Smooth muscle cell of trachea (primary cell): ENCODE results near the gene SMIM17. TPM values are rescaled to one million over a fixed set of nuclear protein-coding genes. Genes with fewer than 3 reads are reported as not detected.

ENCODE experiments used
- total RNA-seq: library from RNA; depleted of rRNA; stranded (reverse); fragments of >200 nt; gene quantifications from 2 replicates; pipeline ENCODE4 v1.2.1, GENCODE V29; 2014

Gene SMIM17
- total RNA-seq, result 0.33 TPM in 1 of 2 replicates, not detected in the other

DNA sequence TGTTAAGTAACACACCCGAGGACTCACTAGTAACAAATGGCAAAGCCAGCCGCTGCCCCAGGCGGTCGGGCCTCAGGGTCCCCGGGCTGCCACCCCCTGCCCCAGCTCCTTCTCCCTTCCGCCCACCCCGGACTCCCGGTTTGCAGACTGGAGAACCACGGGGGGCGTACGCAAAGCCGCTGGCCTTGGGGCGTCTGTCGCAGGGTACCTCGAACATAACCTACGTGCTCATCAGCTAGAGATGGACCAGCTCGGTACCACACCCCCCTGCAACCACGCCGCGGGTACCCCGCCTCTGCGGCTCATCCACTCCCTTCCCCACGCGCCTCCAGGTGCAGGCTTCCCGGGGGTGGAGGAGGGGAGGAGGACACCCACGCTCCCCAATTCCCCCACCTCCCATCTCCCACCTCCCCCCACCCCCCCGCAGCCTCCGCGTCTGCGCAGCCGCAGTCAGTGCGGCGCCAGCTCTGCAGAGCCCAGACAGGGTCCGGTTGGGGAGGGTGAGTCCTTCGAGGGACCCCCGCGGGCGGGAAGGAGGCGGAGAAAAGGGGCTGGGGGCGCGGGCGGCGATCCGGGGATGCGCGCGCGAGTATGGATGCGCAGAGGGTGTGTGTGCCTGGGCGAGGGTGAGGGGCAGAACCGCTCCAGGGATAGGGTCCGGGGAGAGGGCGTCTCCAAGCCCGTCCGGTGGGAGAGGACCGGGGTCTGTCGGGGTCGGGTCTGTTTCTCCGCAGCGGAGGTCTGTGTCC is at the start of gene SMIM17:
Gene SMIM17, plus strand, starts transcription at position 449 of the 749 bp plus-strand sequence. CDS start 2,509 bp downstream, outside the sequence.

DNA sequence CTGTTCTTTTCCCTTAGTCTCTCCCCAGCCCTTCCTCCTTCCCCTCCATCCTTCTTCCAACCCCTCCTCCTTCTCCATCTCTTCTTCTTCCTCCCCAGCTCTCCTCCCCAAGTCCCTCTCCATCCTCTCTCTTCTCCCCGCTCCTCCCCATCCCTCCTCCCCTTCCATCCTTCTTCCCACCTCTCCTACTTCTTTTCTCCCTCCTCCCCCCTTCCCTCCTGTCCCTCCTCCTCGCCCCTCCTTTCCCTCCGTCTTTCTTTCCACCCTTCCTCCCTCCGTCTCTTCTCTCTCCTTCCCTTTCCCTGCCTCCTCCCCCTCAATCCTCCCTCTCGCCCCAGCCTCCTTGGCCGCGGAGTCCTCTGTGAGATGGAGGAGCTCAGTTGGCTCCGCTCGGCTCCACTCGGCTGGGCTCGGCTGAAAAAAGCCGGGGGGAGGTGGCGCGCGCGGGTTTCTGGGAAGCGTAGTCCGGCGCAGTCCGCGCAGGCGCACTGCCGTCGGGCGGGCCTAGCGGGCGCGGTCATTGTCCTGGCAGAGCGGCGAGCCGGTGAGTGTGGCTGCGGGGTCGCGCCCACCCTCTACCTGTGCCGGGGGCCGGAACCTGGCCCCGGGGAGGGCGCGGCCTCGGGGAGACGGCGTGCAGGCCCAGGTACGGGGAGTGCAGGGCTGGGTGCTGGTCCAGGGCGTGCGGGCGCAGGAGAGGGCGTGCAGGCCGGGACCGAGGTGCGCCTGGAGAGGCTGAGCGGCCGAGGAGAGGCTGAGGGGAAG is 48.0 kb upstream of the SMIM17 start, which contains the start of gene ZNF71:
Gene ZNF71, plus strand, starts transcription at position 520 of the 765 bp plus-strand sequence. CDS start 6,257 bp downstream, outside the sequence.

DNA sequence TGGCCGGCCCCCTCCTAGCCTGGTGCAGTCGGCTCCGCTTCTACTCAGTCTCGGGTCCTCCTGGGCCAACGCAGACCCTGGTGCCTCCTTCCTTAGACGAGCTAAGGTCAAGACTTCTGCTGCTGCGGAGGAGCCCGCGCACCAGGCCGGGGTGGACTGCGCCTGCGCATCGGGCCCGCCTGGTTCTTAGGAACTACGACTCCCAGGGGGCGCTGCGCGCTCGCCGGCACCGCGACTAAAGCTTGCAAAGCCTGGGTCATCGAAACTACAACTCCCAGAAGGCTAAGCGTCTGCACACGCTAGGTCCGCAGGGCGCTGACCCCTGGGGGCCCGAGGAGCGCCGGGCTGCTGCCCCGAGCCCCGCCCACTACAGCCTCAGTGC is 28.6 kb downstream of the SMIM17 start, which contains the start of gene ZNF835:
Gene ZNF835, minus strand, starts transcription at position 145 of the 382 bp plus-strand sequence. CDS start 6,559 bp downstream, outside the sequence.

Other genes with a start within 250 kb of the SMIM17 start
- 2.6 and 3.6 TPM in 2 replicates for gene ZNF582, start 249.6 kb upstream of the SMIM17 start, total RNA-seq
- 5.7 and 5.8 TPM in 2 replicates for gene ZNF583, start 238.8 kb upstream of the SMIM17 start, total RNA-seq
- gene ZNF667, start 165.8 kb upstream of the SMIM17 start, total RNA-seq, result 3.9 and 7.6 TPM in 2 replicates
- 5.0 and 5.7 TPM in 2 replicates for gene ZNF471, start 135.3 kb upstream of the SMIM17 start, total RNA-seq
- 9.9 and 13.1 TPM in 2 replicates for gene ZFP28, start 104.2 kb upstream of the SMIM17 start, total RNA-seq
- 6.4 and 6.9 TPM in 2 replicates for gene ZNF470, start 75.7 kb upstream of the SMIM17 start, total RNA-seq
- gene ZNF71, start 47.9 kb upstream of the SMIM17 start, total RNA-seq, result 9.4 and 9.5 TPM in 2 replicates
- 0.15 and 1.2 TPM in 2 replicates for gene ZNF835, start 28.6 kb downstream of the SMIM17 start, total RNA-seq
- 0.29 and 5.0 TPM in 2 replicates for gene PEG3, start 197.6 kb downstream of the SMIM17 start, total RNA-seq
- gene ZIM2, start 197.6 kb downstream of the SMIM17 start, total RNA-seq, result not detected in 2 replicates